ENCODE results near the gene TBXA2R. TPM values are rescaled to one million over a fixed set of nuclear protein-coding genes. Genes with fewer than 3 reads are reported as not detected.

The TBXA2R gene
- total and polyA plus RNA-seq, 2 donors (not counting 3 experiments of a cell fraction or from before 2014, with no cell fraction given) = 2.4 to 2.9 TPM

DNA sequence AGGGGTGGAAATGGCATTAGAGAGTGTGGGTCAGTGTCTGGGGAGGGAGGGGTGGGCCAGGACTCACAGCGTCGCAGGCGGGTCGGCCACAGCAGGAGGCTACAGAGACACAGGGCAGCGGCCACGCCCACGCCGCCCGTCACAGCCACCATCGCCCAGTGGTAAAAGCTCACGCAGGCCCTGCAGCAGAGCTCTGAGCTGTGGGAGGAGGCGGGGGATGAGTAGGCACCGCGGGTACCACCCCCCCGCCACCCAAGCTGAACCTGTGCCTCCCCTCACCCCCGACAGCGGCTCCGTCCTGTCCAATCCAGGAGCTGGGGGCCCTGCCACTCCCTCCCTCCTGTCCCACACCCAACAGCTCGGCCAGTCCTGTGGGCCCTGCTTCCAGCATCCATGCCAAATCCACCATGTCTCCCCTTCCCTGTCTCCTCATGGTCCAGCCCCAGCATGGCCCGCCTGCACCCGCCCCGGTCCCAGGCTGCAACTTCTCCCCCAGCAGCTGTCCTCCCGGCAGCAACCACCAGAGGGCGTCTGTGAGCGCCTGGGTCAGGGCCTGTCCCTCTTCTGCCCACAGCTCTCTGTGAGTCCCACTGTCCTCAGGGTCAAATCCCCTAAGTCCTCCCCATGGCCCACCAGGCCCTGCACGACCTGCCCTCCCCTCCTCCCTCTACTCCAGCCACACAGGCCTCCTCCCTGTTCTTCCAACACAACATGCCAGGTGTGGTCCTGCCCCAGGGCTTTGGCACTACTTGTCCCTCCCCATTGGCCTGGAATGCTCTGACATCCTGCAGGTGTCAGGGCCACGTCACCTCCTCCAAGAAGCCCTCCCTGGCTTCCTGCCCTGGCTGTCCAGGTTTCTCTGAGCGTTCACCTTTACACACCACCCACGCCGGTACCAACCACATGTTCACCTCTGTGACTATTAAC lies 61.7 kb downstream of the TBXA2R start:
- Histone ChIP-seq H3K36me3 (ENCODE audit: control insufficient read depth in 2 of 2, extremely low read depth in 1 of 2, insufficient read depth in 2 of 2, low read length in 2 of 2) (peaks cover 2 to 10% of the 10 kb centered on the region in 2 experiments), H3K27me3 (ENCODE audit: control insufficient read depth in 2 of 2, insufficient read depth in 2 of 2, low read length in 2 of 2) (no peaks in the 10 kb centered on the region), H3K4me1 (ENCODE audit: control insufficient read depth, extremely low read depth, insufficient read depth, low read length) (no peaks in the 10 kb centered on the region), H3K27ac (ENCODE audit: insufficient read depth, low read depth, low read length) (no peak overlapping the region), H3K9me1 (replicated peaks; ENCODE audit: control insufficient read depth, extremely low read depth, insufficient read depth, low read length) (no peaks in the 10 kb centered on the region), H3K4me2 (ENCODE audit: insufficient read depth, low read length) (no peak overlapping the region), H3K4me3 (replicated peaks in 1 of 3; ENCODE audit: insufficient read depth in 1 of 3, low read depth in 1 of 3, low read length in 3 of 3) (no peak overlapping the region), H2AFZ (ENCODE audit: low read depth, low read length) (no peak overlapping the region), H3K79me2 (ENCODE audit: control insufficient read depth, insufficient read depth, low read length) (no peaks in the 10 kb centered on the region), H4K20me1 (replicated peaks; ENCODE audit: control insufficient read depth, extremely low read depth, insufficient read depth, low read length) (no peaks in the 10 kb centered on the region), H3K9me3 (replicated peaks; ENCODE audit: control insufficient read depth, insufficient read depth, low read length) (no peaks in the 10 kb centered on the region), H3K9ac (replicated peaks; ENCODE audit: extremely low read depth, insufficient read depth, low read length) (no peak overlapping the region)
- intact Hi-C loops (cut with micrococcal nuclease) (loop anchor here (1.0 kb wide), 3 partner anchors 73 to 161 kb away; partner anchors contain the start of gene PIP5K1C), dilution Hi-C loops (cut with MboI; ENCODE audit: extremely low pct_ligation_motif_present, low sequenced_read_pairs) (no loop called here)
- POLR2A ChIA-PET = interaction anchor here (1.4 kb wide), 1 partner anchor 10 kb away, joined by 5 read pairs; no protein-coding TSS in a partner anchor
- no TSS peak for BruUV-seq (replicated peaks)
- FAIRE-seq = peak; percentile 52
- CTCF ChIA-PET = interaction anchor here (0.6 to 2.8 kb wide), 30 partner anchors 10 to 240 kb away, joined by 3 to 34 read pairs (median 4); partner anchors contain the start of genes GIPC3, MFSD12 and TJP3
- TF ChIP-seq MYC (IDR thresholded peaks at IDR 0.05; ENCODE audit: low read depth, low read length) (no peak), CTCF (IDR thresholded peaks at IDR 0.05; ENCODE audit: extremely low read depth in 1 of 2, insufficient read depth in 1 of 2, low read depth in 1 of 2, low read length in 2 of 2) (peak; percentile 90 to 99)
- peak; percentile 47 for DNase-seq (ENCODE audit: low read depth, low spot score)

Small RNAs within 50 kb of the gene (small RNA-seq; reads per million reads assigned to genes)
- not detected for gene AC005786.1 (ENCODE audit: insufficient read depth, insufficient read length, low read depth, low replicate concordance)

Other genes with a start within 250 kb of the TBXA2R start
- 131 and 133 TPM in 2 replicates for gene NFIC, start 240.3 kb downstream of the TBXA2R start, total RNA-seq
- gene NFIC, start 240.3 kb downstream of the TBXA2R start, polyA plus RNA-seq = 8.5 and 11.4 TPM in 2 replicates
- gene SMIM24, start 126.3 kb downstream of the TBXA2R start, total RNA-seq = not detected in 2 replicates
- gene SMIM24, start 126.3 kb downstream of the TBXA2R start, polyA plus RNA-seq = not detected in 2 replicates
- not detected in 2 replicates for gene SMIM44, start 123.4 kb downstream of the TBXA2R start, total RNA-seq
- not detected in 2 replicates for gene SMIM44, start 123.4 kb downstream of the TBXA2R start, polyA plus RNA-seq
- 14.8 and 15.2 TPM in 2 replicates for gene DOHH, start 106.2 kb downstream of the TBXA2R start, total RNA-seq
- gene DOHH, start 106.2 kb downstream of the TBXA2R start, polyA plus RNA-seq = 8.0 and 8.7 TPM in 2 replicates
- gene FZR1, start 100.6 kb downstream of the TBXA2R start, total RNA-seq = 60.4 and 60.5 TPM in 2 replicates
- 35.9 and 45.0 TPM in 2 replicates for gene FZR1, start 100.6 kb downstream of the TBXA2R start, polyA plus RNA-seq
- gene TEKTIP1, start 67.7 kb downstream of the TBXA2R start, total RNA-seq = 0.53 and 0.73 TPM in 2 replicates
- not detected in 2 replicates for gene TEKTIP1, start 67.7 kb downstream of the TBXA2R start, polyA plus RNA-seq
- gene MFSD12, start 49.3 kb downstream of the TBXA2R start, total RNA-seq = 78.9 and 80.4 TPM in 2 replicates
- 51.7 and 66.9 TPM in 2 replicates for gene MFSD12, start 49.3 kb downstream of the TBXA2R start, polyA plus RNA-seq
- gene HMG20B, start 33.9 kb downstream of the TBXA2R start, total RNA-seq = 98.0 and 98.2 TPM in 2 replicates
- 53.2 and 63.9 TPM in 2 replicates for gene HMG20B, start 33.9 kb downstream of the TBXA2R start, polyA plus RNA-seq
- 6.6 and 7.1 TPM in 2 replicates for gene GIPC3, start 21.4 kb downstream of the TBXA2R start, total RNA-seq
- 1.9 and 2.2 TPM in 2 replicates for gene GIPC3, start 21.4 kb downstream of the TBXA2R start, polyA plus RNA-seq
- 36.1 and 36.4 TPM in 2 replicates for gene CACTIN, start 19.9 kb upstream of the TBXA2R start, total RNA-seq
- 29.7 and 31.8 TPM in 2 replicates for gene CACTIN, start 19.9 kb upstream of the TBXA2R start, polyA plus RNA-seq
- 79.5 and 82.2 TPM in 2 replicates for gene PIP5K1C, start 93.6 kb upstream of the TBXA2R start, total RNA-seq
- gene PIP5K1C, start 93.6 kb upstream of the TBXA2R start, polyA plus RNA-seq = 31.6 and 37.4 TPM in 2 replicates
- not detected in 2 replicates for gene TJP3, start 101.5 kb upstream of the TBXA2R start, total RNA-seq
- 0.10 TPM in 1 of 2 replicates, not detected in the other for gene TJP3, start 101.5 kb upstream of the TBXA2R start, polyA plus RNA-seq
- 23.4 and 24.3 TPM in 2 replicates for gene APBA3, start 154.8 kb upstream of the TBXA2R start, total RNA-seq
- 25.1 and 41.7 TPM in 2 replicates for gene APBA3, start 154.8 kb upstream of the TBXA2R start, polyA plus RNA-seq
- 67.5 and 76.3 TPM in 2 replicates for gene MRPL54, start 155.8 kb upstream of the TBXA2R start, total RNA-seq
- gene MRPL54, start 155.8 kb upstream of the TBXA2R start, polyA plus RNA-seq = 80.2 and 93.1 TPM in 2 replicates
- not detected in 2 replicates for gene RAX2, start 165.4 kb upstream of the TBXA2R start, total RNA-seq
- gene RAX2, start 165.4 kb upstream of the TBXA2R start, polyA plus RNA-seq = not detected in 2 replicates
- not detected in 2 replicates for gene MATK, start 179.5 kb upstream of the TBXA2R start, total RNA-seq
- not detected in 2 replicates for gene MATK, start 179.5 kb upstream of the TBXA2R start, polyA plus RNA-seq

Data from endothelial cell of umbilical vein (primary cell).